IPS-15b (cell line): ENCODE results near the gene PIGR.

Source experiments
- H3K27me3 ChIP-seq: one replicate; pipeline ENCODE4 v1.6.1; 2013; ENCODE audit warnings: low read length; ENCODE audit not compliant: control insufficient read depth, insufficient read depth
- H3K36me3 ChIP-seq: one replicate; pipeline ENCODE4 v1.6.1; 2013; ENCODE audit warnings: low read length; ENCODE audit not compliant: control insufficient read depth, insufficient read depth
- H3K4me1 ChIP-seq: one replicate; pipeline ENCODE4 v1.6.1; 2013; ENCODE audit warnings: mild to moderate bottlenecking, low read length; ENCODE audit not compliant: control insufficient read depth, insufficient read depth
- H3K4me3 ChIP-seq: one replicate; pipeline ENCODE4 v1.5.1; 2013; ENCODE audit warnings: low read depth, low read length
- H3K9ac ChIP-seq: one replicate; pipeline ENCODE4 v1.6.1; 2013; ENCODE audit warnings: low read depth, mild to moderate bottlenecking, low read length
- H3K9me3 ChIP-seq: one replicate; pipeline ENCODE4 v1.6.1; 2013; ENCODE audit warnings: mild to moderate bottlenecking, low read length; ENCODE audit not compliant: control insufficient read depth, insufficient read depth

PIGR gene

DNA sequence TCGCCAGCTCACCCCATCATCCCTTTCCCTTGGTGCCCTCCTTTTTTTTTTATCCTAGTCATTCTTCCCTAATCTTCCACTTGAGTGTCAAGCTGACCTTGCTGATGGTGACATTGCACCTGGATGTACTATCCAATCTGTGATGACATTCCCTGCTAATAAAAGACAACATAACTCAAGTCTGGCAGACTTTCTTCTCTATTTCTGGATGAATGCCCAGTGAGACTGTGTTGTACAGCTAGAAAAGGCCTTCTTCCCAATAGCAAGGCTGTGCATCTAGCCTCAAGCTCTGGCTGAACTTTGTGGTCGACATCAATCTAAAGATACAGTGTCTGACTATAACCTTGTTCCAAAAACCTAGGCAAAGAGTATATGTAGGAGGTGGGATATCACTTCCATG is 42.6 kb downstream of the PIGR start:
- H3K4me3 ChIP-seq = no peak overlapping the region
- H3K36me3 ChIP-seq = no peaks in the 10 kb centered on the region
- H3K4me1 ChIP-seq = peaks cover 5% of the 10 kb centered on the region
- peaks cover 22% of the 10 kb centered on the region for H3K27me3 ChIP-seq
- H3K9me3 ChIP-seq = no peaks in the 10 kb centered on the region
- no peak overlapping the region for H3K9ac ChIP-seq

DNA sequence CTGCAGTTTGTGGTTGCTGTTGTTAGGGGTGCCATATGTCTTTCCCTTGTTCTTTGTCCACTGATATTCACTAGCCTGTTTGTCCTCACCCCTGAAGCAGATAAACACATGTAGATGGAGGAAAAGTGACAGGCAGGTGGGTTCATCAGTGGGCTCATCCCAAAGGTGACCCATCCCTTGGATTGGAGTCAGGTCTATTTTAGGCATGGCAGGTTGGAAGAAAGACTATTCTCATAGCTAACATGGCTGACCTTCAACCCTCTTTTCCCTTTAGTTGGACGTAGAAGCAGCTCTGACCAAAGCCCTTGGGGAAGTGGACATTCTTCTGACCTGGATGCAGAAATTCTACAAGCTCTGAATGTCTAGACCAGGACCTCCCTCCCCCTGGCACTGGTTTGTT is 43.6 kb downstream of the PIGR start:
- Histone ChIP-seq H3K9me3 (no peaks in the 10 kb centered on the region), H3K4me3 (no peak overlapping the region), H3K9ac (no peak overlapping the region), H3K4me1 (peaks cover 4% of the 10 kb centered on the region), H3K36me3 (no peaks in the 10 kb centered on the region), H3K27me3 (peaks cover 12% of the 10 kb centered on the region)

DNA sequence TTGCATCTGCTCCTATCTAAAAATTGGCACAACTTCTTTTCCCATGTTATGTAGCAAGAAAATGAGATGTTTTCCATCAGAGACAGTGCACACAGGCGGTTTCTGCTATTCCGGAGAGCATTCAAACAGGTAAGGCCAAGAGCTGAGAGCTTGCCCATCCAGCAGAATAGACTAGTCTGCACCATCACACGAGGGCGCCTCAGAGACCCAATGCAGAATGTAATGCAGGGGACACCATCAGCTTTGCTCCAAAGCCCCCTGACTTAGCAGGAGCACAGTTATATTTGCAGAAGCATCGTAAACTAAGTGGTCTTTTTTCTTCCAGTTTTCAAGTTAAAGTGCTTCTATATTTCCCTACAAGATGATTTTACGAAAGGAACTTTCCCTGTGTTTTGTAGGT is 44.3 kb downstream of the PIGR start:
- peaks cover 5% of the 10 kb centered on the region for H3K27me3 ChIP-seq
- H3K9me3 ChIP-seq = no peaks in the 10 kb centered on the region
- H3K4me3 ChIP-seq = no peak overlapping the region
- H3K36me3 ChIP-seq = no peaks in the 10 kb centered on the region
- H3K4me1 ChIP-seq = no peaks in the 10 kb centered on the region
- no peak overlapping the region for H3K9ac ChIP-seq

DNA sequence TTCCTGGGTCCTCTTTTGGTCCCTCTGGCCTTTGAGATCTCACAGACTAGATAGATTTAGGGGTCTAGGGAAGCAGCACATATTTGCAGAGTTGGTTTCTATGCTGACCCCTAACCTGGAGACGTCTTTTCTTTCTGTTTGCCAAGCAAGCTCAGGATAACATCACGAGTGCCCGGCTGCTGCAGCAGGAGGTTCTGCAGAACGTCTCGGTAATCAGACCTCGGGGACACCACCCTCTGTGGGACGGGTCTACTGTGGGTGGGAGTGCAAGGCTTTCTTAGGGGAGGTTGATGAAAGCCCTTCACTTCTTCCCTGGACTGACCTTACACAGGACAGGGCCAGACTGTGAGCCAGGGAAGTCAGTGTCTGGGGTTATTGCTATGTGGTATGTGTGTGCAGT is 46.1 kb downstream of the PIGR start:
- no peaks in the 10 kb centered on the region for H3K27me3 ChIP-seq
- H3K9ac ChIP-seq = no peak overlapping the region
- H3K36me3 ChIP-seq = no peaks in the 10 kb centered on the region
- H3K9me3 ChIP-seq = no peaks in the 10 kb centered on the region
- no peaks in the 10 kb centered on the region for H3K4me1 ChIP-seq
- no peak overlapping the region for H3K4me3 ChIP-seq

DNA sequence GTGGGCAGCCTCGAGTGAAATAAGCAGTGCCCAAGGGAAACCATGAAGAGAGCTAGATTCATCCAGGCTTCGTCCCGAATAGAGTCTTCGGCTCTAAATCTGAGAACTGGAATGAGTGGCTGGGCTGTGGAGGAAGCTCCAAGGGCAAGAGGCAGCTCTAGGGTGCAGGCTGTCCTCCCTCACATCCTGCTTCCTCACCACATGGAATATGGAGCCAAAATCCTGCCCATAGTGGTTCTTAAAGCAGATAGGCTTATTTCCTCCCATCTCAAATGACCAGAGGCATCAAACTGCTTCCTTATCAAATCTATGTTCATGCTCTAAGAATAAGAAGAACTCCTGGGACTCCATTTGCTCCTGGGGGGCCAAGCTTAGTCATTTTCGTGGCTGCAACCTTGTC is 46.5 kb downstream of the PIGR start:
- no peaks in the 10 kb centered on the region for H3K36me3 ChIP-seq
- no peaks in the 10 kb centered on the region for H3K4me1 ChIP-seq
- H3K27me3 ChIP-seq = no peaks in the 10 kb centered on the region
- no peak overlapping the region for H3K9ac ChIP-seq
- H3K4me3 ChIP-seq = no peak overlapping the region
- no peaks in the 10 kb centered on the region for H3K9me3 ChIP-seq

DNA sequence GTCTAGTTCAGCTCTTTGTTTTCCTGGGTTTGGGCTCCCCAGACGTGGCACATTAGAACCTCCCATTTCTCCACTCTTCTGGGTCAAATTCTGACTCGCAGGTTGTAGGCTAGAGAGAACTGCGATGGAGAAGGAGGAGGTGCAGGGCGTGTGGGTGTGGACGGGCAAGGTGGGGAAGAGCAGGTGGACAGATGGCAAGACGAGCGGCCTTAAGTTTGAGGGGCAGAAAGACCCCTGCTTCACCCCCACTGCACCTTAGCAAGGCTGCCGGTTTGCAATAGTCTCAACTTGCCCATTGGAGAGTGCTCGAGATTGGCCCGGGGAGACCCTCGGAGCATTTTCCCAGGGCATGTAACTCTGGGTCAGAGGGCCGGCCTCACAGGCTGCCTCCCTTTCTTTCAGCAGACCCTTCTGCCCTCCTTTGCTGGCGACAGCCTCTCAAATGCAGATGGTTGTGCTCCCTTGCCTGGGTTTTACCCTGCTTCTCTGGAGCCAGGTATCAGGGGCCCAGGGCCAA is 47.3 kb downstream of the PIGR start:
- H3K4me3 ChIP-seq = no peak overlapping the region

DNA sequence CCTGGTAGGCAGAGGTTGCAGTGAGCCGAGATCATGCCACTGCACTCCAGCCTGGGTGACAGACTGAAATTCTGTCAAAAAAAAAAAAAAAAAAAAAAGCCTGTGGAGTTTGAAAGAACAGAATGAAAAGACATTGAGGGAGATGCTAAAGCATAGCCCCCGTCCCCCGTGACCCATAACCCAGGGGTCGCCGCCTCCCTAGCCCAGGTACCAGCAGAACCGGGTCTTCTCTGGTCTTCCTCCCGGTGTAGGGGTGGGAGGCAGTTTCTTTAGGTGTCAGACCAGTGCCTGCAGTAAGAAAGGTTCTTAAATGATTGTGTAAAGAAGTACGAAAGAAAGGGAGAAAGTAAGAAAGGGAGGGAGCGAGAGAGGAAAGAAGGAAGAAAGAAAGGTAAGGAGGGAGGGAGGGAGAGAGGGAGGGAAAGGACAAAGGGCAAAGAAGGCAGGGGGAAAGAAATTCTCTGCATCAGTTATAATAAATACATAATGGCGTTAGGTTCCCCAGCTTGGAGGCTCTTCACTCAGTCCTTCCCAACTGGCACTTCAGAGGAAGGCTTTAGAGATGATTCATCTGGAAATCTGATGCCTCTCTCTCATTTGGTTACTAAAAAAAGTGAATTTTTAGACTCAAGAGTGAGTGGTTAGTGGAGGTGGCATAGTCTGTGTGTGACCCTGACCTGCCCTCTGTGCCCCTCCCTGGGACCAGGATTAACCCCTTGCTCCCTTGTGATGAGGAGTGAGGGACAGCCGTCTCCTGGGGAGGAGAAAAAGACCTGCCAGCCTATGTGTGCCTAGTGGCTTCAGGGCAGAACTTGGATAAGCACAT is 48.0 kb downstream of the PIGR start:
- no peak overlapping the region for H3K9ac ChIP-seq
- H3K4me3 ChIP-seq = no peak overlapping the region
- no peaks in the 10 kb centered on the region for H3K36me3 ChIP-seq
- H3K9me3 ChIP-seq = no peaks in the 10 kb centered on the region
- H3K27me3 ChIP-seq = no peaks in the 10 kb centered on the region
- no peaks in the 10 kb centered on the region for H3K4me1 ChIP-seq

More for the DNA sequence above, 47.3 kb downstream of the PIGR start:
- Histone ChIP-seq H3K9ac (no peak overlapping the region), H3K4me1 (no peaks in the 10 kb centered on the region), H3K36me3 (no peaks in the 10 kb centered on the region), H3K9me3 (no peaks in the 10 kb centered on the region), H3K27me3 (no peaks in the 10 kb centered on the region)

DNA sequence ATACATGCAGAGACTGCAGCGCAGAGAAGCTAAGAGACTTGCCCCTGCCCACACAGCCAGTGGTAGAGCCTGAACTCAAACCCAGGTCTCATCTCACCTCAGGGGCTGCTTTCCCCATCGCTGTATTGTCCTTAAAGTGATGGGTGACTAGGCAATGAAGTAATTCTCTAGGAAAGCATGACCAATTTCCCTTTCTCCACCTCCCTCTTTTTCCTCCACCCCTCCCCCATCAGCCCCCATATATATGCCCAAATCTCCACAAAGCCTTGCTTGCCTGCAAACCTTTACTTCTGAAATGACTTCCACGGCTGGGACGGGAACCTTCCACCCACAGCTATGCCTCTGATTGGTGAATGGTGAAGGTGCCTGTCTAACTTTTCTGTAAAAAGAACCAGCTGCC is 49.1 kb downstream of the PIGR start, which contains the start of gene IL24:
IL24 (plus strand) TSS at position 269 of the 400 bp plus-strand sequence. CDS start 390 bp downstream, outside the sequence.
- no peak within 1 kb of the TSS for H3K4me3 ChIP-seq
- no peaks in the 10 kb centered on the region for H3K9me3 ChIP-seq
- no peaks in the 10 kb centered on the region for H3K4me1 ChIP-seq
- no peaks in the 10 kb centered on the region for H3K36me3 ChIP-seq
- no peaks in the 10 kb centered on the region for H3K27me3 ChIP-seq
- H3K9ac ChIP-seq = no peak within 1 kb of the TSS

DNA sequence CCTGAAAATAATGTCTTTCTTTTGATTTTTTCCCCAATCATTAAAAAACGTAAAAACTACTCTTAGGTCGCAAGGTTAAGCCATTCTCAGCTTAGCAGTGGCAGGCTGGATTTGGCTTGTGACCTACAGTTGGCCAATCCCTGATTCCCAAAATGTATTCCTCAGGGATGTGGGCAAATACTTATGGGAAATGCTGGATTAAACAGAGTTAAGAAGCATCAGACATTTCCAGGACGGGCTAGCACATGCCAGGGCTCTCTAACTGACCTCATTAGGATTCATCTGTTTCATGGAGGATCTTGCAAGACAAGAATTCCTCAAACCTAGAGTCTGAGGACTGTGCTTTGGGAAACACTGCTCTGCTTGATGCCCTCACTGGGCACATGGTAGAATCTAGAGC is 50.0 kb downstream of the PIGR start:
- Histone ChIP-seq H3K36me3 (no peaks in the 10 kb centered on the region), H3K4me3 (no peak overlapping the region), H3K9ac (no peak overlapping the region), H3K4me1 (no peaks in the 10 kb centered on the region), H3K9me3 (no peaks in the 10 kb centered on the region), H3K27me3 (no peaks in the 10 kb centered on the region)

DNA sequence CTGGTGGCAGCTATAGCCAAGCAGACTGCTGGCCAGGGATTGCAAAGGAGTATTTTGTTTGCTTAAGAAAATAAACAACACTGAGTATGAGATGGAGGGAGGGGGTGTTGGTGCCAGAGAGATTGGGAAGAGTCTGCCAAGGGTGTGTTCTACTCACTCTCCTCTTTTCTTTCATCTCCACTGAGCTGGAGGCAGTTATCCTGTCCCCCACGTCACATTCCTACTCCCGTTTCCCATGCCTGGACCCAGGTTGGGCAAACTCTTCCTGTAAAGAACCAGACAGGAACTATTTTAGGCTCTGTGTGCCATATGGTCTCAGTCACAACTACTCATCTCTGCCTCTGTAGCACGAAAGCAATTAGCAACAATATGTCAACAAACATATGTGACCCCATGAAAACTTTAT is 50.4 kb downstream of the PIGR start:
- H3K27me3 ChIP-seq = no peaks in the 10 kb centered on the region

DNA sequence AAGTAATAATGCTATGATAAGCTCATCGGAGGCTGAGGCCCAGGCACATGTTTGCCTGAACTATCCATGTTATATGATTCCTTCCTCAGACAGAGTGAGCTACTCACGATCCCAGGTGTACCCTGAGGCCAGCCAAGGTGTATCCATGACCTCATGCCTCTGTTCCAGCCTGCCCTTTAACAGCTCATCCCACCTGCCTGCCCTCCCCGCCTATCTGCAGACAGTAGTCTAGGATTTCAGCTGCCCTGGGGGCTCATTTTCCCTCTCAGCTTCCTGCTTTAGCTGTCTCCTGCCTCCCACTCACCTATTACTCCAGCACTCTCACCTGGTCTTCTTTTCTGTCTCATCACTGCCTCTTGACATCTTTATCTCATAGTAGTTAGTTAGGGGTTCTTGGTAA is 50.9 kb downstream of the PIGR start:
- H3K9me3 ChIP-seq = no peaks in the 10 kb centered on the region
- H3K4me1 ChIP-seq = peaks cover 4% of the 10 kb centered on the region
- no peak overlapping the region for H3K4me3 ChIP-seq
- H3K27me3 ChIP-seq = no peaks in the 10 kb centered on the region
- H3K9ac ChIP-seq = no peak overlapping the region
- no peaks in the 10 kb centered on the region for H3K36me3 ChIP-seq

More for the DNA sequence above, 50.4 kb downstream of the PIGR start:
- no peak overlapping the region for H3K4me3 ChIP-seq
- H3K36me3 ChIP-seq = no peaks in the 10 kb centered on the region
- H3K9ac ChIP-seq = no peak overlapping the region
- H3K4me1 ChIP-seq = no peaks in the 10 kb centered on the region
- no peaks in the 10 kb centered on the region for H3K9me3 ChIP-seq

DNA sequence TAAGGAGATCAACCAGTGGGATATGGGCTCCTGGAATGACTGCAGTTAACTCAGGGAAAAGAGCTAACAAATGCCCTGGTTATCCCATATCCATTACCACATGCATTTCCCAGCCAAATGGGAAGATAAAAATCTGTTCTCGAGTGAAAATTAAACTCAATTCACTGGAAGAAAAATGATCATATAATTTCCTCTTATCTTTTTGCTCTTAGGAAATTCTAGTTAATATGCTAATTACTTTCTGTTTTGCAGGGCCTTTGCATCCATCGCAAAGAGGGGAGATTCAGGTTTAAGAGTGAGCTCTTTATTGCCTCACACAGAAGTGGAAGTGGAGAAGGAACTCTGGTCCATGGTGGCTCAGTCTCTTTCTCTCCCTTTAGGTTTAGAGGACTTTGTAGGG is 52.9 kb downstream of the PIGR start:
- Histone ChIP-seq H3K9ac (no peak overlapping the region), H3K27me3 (no peaks in the 10 kb centered on the region), H3K4me1 (peaks cover 8% of the 10 kb centered on the region), H3K36me3 (no peaks in the 10 kb centered on the region), H3K9me3 (no peaks in the 10 kb centered on the region), H3K4me3 (no peak overlapping the region)
